ENCODE data around the gene FAM170B. TPM values are rescaled to one million over a fixed set of nuclear protein-coding genes. Genes with fewer than 3 reads are reported as not detected.

The FAM170B gene
- total RNA-seq, 6 experiments from 2014 or later = not detected

DNA sequence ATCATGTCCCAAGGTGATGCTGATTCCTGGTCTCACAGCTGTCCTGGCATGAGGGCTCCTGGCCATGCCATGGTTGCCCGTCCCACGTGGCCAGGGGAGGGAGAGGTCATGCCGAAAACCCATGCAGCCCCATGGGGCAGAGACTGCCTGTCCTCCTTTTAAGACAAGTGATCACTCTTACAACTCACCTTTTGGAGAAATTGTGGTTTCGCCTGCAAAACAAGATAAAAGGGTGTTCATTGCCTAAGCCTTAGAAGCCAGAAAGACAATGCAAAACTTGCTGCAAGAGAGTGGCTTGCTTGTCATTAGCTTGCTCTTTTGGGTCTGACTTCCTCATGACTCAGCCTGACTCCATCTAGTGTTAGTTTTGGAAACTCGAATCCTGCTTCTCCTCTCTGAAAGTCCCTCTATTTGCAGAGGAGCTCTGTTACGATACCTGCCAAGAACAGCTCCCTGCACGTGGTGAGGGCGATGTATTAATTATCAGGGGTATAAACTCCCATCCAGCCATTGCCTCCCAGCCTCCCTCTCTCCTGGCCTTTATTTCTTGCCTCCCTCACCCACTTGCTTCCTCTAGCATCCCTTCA lies 27.7 kb upstream of the FAM170B start:
- no peaks in the 10 kb centered on the region for H3K27me3 ChIP-seq
- no peaks in the 10 kb centered on the region for H3K9me3 ChIP-seq
- no peaks in the 10 kb centered on the region for H3K36me3 ChIP-seq
- no peak overlapping the region for H3K27ac ChIP-seq
- WGBS (ENCODE audit: insufficient coverage, low coverage, low lambda C conversion rate, missing lambda C conversion rate) = 40% methylated on average over 8 of the region's 8 CpGs
- no peak overlapping the region for H3K4me3 ChIP-seq
- H3K4me1 ChIP-seq = no peaks in the 10 kb centered on the region
- no peak for TF ChIP-seq POLR2A (IDR thresholded peaks at IDR 0.05)
- TF ChIP-seq, protein P1, sequence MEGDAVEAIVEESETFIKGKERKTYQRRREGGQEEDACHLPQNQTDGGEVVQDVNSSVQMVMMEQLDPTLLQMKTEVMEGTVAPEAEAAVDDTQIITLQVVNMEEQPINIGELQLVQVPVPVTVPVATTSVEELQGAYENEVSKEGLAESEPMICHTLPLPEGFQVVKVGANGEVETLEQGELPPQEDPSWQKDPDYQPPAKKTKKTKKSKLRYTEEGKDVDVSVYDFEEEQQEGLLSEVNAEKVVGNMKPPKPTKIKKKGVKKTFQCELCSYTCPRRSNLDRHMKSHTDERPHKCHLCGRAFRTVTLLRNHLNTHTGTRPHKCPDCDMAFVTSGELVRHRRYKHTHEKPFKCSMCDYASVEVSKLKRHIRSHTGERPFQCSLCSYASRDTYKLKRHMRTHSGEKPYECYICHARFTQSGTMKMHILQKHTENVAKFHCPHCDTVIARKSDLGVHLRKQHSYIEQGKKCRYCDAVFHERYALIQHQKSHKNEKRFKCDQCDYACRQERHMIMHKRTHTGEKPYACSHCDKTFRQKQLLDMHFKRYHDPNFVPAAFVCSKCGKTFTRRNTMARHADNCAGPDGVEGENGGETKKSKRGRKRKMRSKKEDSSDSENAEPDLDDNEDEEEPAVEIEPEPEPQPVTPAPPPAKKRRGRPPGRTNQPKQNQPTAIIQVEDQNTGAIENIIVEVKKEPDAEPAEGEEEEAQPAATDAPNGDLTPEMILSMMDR (IDR thresholded peaks at IDR 0.05) = peak; percentile 42 to 53 (median 46)
- DNase-seq (no peak), ATAC-seq (peak; percentile 61 to 88 (median 78))
- intact Hi-C loops (cut with DNase I) = loop anchor here in 1 of 2 donors (5.0 kb wide), 1 partner anchor 184 kb away; no protein-coding TSS in a partner anchor

DNA sequence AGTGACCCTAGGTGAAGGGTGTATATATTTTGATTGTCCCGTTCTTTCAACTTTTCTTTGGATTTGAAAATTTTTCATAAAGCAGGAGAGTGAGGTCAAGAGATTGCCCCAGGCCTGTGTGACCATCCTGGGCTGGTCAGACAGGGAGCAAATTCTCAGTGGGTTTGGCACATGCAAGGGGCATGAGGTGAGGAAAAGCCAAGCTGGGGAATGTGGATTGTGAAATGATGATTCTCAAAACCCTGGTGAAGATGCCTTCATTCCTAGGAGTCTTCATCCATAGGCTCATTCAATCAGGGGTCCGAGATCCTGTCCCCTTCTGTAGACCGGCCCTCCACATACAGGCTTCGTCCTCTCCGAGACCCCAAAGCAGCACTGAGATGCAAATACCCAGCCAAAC lies 27.0 kb upstream of the FAM170B start:
- Histone ChIP-seq H3K27me3 (no peaks in the 10 kb centered on the region), H3K36me3 (no peaks in the 10 kb centered on the region), H3K9me3 (no peaks in the 10 kb centered on the region), H3K4me3 (no peak overlapping the region), H3K27ac (no peak overlapping the region), H3K4me1 (no peaks in the 10 kb centered on the region)
- no peak for ATAC-seq
- no peak for DNase-seq
- WGBS (ENCODE audit: insufficient coverage, low coverage, low lambda C conversion rate, missing lambda C conversion rate) = 73% methylated on average over 1 of the region's 5 CpGs
- intact Hi-C loops (cut with DNase I) = loop anchor here in 1 of 2 donors (5.0 kb wide), 1 partner anchor 184 kb away; no protein-coding TSS in a partner anchor
- TF ChIP-seq POLR2A (IDR thresholded peaks at IDR 0.05) = no peak
- TF ChIP-seq, protein P1 (IDR thresholded peaks at IDR 0.05) = no peak

GRCh38 chr10:49160110-49160509 lies 26.3 kb upstream of the FAM170B start:
- Histone ChIP-seq H3K27me3 (no peaks in the 10 kb centered on the region), H3K4me3 (no peak overlapping the region), H3K9me3 (no peaks in the 10 kb centered on the region), H3K27ac (no peak overlapping the region), H3K4me1 (no peaks in the 10 kb centered on the region), H3K36me3 (no peaks in the 10 kb centered on the region)
- 55% methylated on average over 5 of the region's 5 CpGs for WGBS (ENCODE audit: insufficient coverage, low coverage, low lambda C conversion rate, missing lambda C conversion rate)
- ATAC-seq (no peak), DNase-seq (no peak)
- intact Hi-C loops (cut with DNase I) = loop anchor here in 1 of 2 donors (5.0 kb wide), 1 partner anchor 183 kb away; no protein-coding TSS in a partner anchor
- TF ChIP-seq POLR2A (IDR thresholded peaks at IDR 0.05) = no peak
- TF ChIP-seq, protein P1 (IDR thresholded peaks at IDR 0.05) = no peak

DNA sequence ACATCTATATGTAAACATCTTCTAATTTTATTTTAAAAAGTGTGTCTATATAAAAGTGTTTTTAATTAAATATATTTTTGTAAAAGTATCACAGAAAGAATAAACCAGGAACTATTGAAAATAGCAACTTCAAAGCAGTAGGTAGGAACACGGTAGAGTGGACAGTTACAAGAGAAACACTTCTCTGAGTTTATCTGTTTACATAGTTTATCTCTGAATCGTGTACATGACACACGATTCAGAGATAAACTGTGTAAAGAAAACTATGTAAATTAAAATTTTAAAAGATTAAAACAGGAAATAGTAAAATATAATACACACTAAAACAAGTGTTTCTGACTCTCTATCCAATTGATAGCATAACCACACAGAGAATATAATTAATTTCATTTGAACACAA lies 25.1 kb upstream of the FAM170B start:
- no peaks in the 10 kb centered on the region for H3K9me3 ChIP-seq
- TF ChIP-seq, protein P1 (IDR thresholded peaks at IDR 0.05) = no peak
- no peak for TF ChIP-seq POLR2A (IDR thresholded peaks at IDR 0.05)
- no peak for DNase-seq
- intact Hi-C loops (cut with DNase I) = no loop called here
- H3K36me3 ChIP-seq = no peaks in the 10 kb centered on the region
- no peak overlapping the region for H3K4me3 ChIP-seq
- H3K27me3 ChIP-seq = no peaks in the 10 kb centered on the region
- H3K27ac ChIP-seq = no peak overlapping the region
- WGBS (ENCODE audit: insufficient coverage, low coverage, low lambda C conversion rate, missing lambda C conversion rate) = 16% methylated on average over 3 of the region's 3 CpGs
- ATAC-seq = no peak
- no peaks in the 10 kb centered on the region for H3K4me1 ChIP-seq

All from right lobe of liver (tissue), 6 donors.